Suprapubic skin (tissue), 3 donors: ENCODE results near the gene TDRD10.

Experiments used
- CTCF ChIP-seq, 2 donors: fragments of 200-600 bp in 1 of 2; fragments of 450-650 bp in 1 of 2; sonication (generic) in 1 of 2; IDR thresholded peaks; one replicate each; pipeline ENCODE4 v1.5.1; 2016 to 2019; ENCODE audit warnings: antibody characterized with exemption in 2 of 2, mild to moderate bottlenecking in 1 of 2, moderate library complexity in 1 of 2
- POLR2AphosphoS5 ChIP-seq, 3 donors: sonication (generic); formaldehyde crosslinking; IDR thresholded peaks; one replicate each; pipeline ENCODE4 v1.6.1; 2017; ENCODE audit warnings: antibody characterized with exemption in 3 of 3

- no peak for TF ChIP-seq CTCF (IDR thresholded peaks at IDR 0.05)
- no peak for TF ChIP-seq POLR2AphosphoS5 (IDR thresholded peaks at IDR 0.05)
These were observed 54.4 kb downstream of the TDRD10 start for GRCh38 chr1:154556422-154556821.
